Uterus (tissue), 2 donors: Measurements from ENCODE around the gene MAN1B1.

Experiments used
- CTCF ChIP-seq, 4 experiments: fragments of 200-600 bp in 2 of 4; fragments of 450-650 bp in 2 of 4; sonication (generic) in 2 of 4; IDR thresholded peaks; one replicate each; pipeline ENCODE4 v1.5.1; 2016 to 2019; ENCODE audit warnings: antibody characterized with exemption in 4 of 4, mild to moderate bottlenecking in 2 of 4, moderate library complexity in 1 of 4
- POLR2A ChIP-seq, 2 donors: fragments of 450-650 bp; IDR thresholded peaks; one replicate each; pipeline ENCODE4 v1.6.1; 2016; ENCODE audit warnings: antibody characterized with exemption in 2 of 2, mild to moderate bottlenecking in 1 of 2, moderate library complexity in 1 of 2

GRCh38 chr9:137147793-137148160 lies 61.0 kb downstream of the MAN1B1 start:
- TF ChIP-seq CTCF (IDR thresholded peaks at IDR 0.05) (no peak), POLR2A (IDR thresholded peaks at IDR 0.05) (no peak)
